GM12873 (cell line): ENCODE results near the gene YBX2.

Experiments used
- TF ChIP-seq, protein P1 (sequence below): IDR thresholded peaks from 2 replicates; pipeline ENCODE4 v1.5.1; 2012; ENCODE audit warnings: low read depth, mild to moderate bottlenecking, moderate library complexity, low read length, control low read depth; ENCODE audit not compliant: insufficient read depth; ENCODE audit errors: missing control alignments

The YBX2 gene

DNA sequence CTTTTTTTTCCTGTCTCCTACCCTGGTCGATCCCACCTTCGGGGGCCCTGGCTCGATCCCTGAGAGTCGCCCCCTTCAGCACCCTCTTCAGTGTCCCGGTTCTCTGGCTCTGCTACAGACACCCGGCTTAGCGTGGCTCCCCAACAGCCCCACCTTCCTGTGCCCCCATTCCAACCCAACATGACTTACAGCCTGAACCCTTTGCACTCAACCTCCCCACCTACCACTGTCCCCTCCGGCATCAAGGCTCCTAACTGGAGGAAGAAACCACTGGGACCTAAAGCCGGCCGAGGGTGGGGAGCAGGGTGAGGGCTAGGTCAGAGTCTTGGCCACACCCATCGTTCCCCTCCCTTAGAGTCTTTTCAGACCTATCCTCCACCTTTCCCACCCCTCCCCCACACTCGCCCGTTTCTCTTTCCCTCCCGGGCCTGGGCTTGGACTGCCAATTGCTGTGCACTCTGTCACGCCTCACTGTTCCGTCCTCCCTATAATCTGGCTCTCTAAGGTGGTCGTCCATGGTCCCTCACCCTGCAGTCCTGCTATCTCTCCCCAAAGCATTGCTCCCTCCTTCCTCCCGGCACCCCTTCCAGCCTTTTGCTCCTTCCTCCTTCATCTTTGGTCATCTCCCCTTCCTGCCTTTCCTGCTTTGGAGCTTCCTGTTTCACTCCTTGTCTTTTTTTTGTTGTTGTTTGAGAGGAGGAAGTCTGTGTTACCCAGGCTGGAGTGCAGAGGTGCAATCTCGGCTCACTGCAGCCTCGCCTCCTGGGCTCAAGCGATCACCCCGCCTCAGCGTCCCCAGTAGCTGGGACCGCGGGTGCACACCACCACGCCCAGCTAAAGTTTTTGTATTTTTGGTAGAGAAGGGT is 31.3 kb downstream of the YBX2 start:
- TF ChIP-seq, protein P1, sequence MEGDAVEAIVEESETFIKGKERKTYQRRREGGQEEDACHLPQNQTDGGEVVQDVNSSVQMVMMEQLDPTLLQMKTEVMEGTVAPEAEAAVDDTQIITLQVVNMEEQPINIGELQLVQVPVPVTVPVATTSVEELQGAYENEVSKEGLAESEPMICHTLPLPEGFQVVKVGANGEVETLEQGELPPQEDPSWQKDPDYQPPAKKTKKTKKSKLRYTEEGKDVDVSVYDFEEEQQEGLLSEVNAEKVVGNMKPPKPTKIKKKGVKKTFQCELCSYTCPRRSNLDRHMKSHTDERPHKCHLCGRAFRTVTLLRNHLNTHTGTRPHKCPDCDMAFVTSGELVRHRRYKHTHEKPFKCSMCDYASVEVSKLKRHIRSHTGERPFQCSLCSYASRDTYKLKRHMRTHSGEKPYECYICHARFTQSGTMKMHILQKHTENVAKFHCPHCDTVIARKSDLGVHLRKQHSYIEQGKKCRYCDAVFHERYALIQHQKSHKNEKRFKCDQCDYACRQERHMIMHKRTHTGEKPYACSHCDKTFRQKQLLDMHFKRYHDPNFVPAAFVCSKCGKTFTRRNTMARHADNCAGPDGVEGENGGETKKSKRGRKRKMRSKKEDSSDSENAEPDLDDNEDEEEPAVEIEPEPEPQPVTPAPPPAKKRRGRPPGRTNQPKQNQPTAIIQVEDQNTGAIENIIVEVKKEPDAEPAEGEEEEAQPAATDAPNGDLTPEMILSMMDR: no peak

DNA sequence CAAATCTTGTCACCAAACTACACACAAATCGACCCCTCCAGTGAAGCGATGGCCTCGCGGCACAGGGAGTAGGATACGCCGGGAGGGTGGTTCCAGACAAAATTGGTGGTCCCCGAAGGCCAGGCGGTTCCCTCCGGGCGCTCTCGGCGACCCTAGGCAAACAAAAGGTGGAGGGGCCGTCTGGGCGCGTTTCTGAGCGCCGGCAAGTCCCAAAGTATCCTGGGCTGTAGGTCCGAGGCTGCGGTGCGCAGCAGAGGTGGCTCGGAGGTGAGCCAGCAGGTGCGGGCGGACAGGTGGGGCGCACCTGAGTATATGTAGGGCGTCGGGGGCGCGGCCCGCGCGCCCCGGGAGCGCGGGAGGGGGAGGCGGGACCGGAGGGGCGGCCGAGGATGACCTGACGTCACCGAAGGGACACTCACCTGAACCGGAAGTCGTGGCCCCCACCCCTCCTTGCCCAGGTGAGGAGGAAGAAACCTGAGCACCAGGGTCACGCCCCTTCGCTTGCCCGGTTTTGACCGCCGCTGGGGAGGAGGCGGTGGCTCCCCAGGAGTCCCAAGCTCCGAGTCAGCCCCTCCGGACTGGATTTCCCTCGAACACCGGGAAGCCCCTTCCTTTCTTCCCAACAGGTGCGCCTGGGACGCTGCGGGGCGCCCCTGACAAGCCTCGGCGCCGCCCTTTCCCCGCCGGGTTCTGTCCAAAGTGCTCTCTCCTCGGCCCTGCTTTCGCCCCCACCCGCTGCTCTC is 32.1 kb downstream of the YBX2 start, which contains the start of gene CLDN7:
Gene CLDN7 (minus strand): TSS at position 287 of the 743 bp plus-strand sequence. CDS start 435 bp downstream, outside the sequence.
- TF ChIP-seq, protein P1: no peak

DNA sequence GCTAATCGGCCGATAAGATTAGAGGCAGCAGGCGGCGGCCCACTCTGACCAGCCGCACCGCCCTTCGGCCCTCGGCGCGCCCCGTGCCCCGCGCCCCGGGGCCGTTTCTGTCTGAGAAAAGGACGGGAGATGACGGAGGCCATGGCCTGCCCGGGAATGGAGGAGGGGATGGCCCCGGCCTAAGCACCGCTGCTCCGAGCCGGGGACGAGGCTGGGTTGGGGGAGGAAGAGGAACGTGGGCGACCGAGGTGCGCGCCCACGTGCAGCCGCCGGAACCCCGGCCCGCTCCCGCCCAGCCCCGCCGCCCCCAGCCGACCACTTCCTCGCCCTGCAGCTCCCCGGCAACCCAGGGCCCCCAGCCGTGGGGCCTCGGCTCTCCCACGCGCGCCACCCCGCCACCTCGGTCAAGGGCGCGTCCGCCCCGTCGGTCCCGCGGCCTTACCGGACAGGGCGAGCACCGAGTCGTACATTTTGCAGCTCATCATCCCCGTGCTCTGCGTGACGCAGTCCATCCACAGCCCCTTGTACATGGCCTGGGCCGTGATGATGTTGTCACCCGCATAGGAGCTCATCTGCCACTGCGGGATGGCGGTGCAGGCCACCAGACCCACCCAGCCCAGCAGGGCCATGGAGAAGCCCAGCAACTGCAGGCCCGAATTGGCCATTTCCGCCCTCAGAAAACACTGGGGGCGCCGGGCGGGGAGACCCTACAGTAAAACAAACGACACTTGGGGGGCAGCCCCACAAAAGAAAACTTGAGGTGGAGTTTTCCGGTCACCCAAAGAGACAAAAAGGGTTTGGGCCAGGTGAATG is 32.9 kb downstream of the YBX2 start:
- TF ChIP-seq, protein P1: no peak

DNA sequence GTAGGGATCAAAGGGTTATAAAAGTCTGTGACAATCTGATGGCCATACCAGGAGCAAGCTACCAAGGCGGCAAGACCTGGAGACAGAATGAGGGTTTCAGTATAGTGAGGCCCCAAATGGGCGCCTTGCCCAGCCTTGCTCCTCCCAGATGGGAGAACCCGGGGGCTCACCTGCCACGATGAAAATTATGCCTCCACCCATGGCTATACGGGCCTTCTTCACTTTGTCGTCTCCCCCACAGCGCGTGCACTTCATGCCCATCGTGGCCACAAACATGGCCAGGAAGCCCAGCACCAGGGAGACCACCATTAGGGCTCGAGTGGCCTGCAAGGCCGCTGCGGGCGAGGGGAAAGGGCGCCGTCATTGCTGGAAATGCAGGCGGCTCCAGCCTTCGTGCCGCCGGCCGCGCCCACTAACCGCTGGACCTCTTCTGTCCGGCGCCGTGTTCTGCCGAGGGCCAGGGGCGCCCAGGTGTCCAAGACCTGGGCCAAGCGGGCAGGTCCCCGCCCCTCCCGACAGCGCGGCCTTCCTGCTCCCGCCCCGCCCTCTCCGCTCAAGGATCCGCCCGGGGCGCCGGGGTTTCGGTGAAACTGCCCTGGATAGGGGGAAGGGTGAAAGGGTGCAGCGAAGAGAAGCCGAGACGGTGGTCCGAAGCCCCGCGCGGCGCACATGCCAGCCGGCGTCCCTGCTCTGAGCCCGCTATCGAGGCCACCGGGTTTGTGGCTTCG is 33.6 kb downstream of the YBX2 start:
- TF ChIP-seq, protein P1: no peak

GRCh38 chr17:7260151-7260550 is 34.3 kb downstream of the YBX2 start:
- TF ChIP-seq, protein P1: no peak

DNA sequence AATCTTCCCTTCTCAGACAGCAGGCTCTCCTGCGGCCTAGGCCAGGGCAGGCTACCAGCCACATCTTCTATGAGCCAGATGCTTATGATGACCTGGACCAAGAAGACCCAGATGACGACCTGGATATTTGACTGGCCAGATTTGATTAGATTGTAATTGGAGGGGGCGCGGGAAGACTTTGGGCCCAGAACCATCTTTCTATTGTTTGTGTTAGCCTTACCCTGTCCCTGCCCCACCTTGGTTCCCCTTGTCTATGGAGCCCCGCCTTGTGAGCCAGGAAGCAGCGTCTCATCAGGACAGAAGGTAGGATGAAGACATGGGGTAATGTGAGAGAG is 34.9 kb downstream of the YBX2 start:
- TF ChIP-seq, protein P1: no peak
